ENCODE measurements around the gene ZFTA.

Gene ZFTA

DNA sequence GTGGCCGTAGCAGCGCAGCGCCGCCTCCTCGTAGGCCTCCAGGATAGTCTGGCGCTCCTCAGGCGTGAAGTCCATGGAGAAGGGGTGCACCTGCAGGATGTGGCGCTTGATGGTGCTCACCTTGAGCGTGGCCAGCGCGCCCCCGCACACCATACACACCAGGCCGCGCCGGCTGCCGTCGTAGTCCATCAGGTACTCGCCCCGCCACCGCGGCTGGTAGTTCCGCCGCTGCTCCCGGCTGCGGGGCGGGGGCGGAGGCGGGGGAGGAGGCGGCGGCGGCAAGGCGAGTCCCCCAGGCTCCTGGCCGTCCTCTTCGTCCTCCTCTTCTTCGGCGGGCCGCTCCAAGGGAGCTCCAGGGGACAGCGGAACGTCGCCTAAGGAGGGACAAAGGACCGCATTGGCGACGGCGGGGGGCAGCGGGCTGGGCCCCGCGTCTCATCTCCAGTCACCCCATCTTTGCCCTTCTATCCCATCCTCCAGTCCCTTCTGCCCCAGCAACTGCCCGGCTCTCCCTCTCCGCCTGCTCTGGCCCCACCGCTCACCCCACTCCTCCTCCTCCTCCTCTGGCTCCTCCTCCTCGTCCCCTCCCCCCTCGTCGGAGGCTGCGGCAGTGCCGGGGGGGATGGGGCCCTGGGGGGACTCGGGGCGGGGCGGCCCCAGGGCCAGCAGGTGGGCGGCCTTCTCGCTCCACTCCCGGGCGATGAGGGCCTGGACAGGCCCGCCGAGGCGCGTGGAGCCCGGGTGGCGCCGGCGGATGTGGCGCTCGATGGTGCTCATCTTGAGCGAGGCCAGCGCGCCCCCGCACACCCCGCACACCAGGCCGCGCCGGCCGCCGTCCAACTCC lies 4.9 kb downstream of the ZFTA start:
- TF ChIP-seq CREB1 (IDR thresholded peaks at IDR 0.05; ENCODE audit: low read depth) (no peak), NFIC (IDR thresholded peaks at IDR 0.05) (no peak), TAF1 (IDR thresholded peaks at IDR 0.05; ENCODE audit: low read depth) (no peak), CEBPB (IDR thresholded peaks at IDR 0.05) (no peak), EP300 (IDR thresholded peaks at IDR 0.05; ENCODE audit: borderline replicate concordance) (no peak), EGR1 (IDR thresholded peaks at IDR 0.05) (no peak), FOXM1 (IDR thresholded peaks at IDR 0.05; ENCODE audit: borderline replicate concordance, low read depth) (no peak), RAD21 (IDR thresholded peaks at IDR 0.05; ENCODE audit: low read depth) (no peak), YY1 (IDR thresholded peaks at IDR 0.05; ENCODE audit: low read depth) (no peak), TEAD4 (IDR thresholded peaks at IDR 0.05) (no peak), TCF12 (IDR thresholded peaks at IDR 0.05; ENCODE audit: low read depth) (no peak), ZBTB7A (IDR thresholded peaks at IDR 0.05; ENCODE audit: low read depth) (no peak)
- TF ChIP-seq, protein P1, sequence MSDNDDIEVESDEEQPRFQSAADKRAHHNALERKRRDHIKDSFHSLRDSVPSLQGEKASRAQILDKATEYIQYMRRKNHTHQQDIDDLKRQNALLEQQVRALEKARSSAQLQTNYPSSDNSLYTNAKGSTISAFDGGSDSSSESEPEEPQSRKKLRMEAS (IDR thresholded peaks at IDR 0.05) = no peak
- TF ChIP-seq, protein P2, sequence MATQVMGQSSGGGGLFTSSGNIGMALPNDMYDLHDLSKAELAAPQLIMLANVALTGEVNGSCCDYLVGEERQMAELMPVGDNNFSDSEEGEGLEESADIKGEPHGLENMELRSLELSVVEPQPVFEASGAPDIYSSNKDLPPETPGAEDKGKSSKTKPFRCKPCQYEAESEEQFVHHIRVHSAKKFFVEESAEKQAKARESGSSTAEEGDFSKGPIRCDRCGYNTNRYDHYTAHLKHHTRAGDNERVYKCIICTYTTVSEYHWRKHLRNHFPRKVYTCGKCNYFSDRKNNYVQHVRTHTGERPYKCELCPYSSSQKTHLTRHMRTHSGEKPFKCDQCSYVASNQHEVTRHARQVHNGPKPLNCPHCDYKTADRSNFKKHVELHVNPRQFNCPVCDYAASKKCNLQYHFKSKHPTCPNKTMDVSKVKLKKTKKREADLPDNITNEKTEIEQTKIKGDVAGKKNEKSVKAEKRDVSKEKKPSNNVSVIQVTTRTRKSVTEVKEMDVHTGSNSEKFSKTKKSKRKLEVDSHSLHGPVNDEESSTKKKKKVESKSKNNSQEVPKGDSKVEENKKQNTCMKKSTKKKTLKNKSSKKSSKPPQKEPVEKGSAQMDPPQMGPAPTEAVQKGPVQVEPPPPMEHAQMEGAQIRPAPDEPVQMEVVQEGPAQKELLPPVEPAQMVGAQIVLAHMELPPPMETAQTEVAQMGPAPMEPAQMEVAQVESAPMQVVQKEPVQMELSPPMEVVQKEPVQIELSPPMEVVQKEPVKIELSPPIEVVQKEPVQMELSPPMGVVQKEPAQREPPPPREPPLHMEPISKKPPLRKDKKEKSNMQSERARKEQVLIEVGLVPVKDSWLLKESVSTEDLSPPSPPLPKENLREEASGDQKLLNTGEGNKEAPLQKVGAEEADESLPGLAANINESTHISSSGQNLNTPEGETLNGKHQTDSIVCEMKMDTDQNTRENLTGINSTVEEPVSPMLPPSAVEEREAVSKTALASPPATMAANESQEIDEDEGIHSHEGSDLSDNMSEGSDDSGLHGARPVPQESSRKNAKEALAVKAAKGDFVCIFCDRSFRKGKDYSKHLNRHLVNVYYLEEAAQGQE (IDR thresholded peaks at IDR 0.05; ENCODE audit: low read depth) = no peak
- TF ChIP-seq, protein P3, sequence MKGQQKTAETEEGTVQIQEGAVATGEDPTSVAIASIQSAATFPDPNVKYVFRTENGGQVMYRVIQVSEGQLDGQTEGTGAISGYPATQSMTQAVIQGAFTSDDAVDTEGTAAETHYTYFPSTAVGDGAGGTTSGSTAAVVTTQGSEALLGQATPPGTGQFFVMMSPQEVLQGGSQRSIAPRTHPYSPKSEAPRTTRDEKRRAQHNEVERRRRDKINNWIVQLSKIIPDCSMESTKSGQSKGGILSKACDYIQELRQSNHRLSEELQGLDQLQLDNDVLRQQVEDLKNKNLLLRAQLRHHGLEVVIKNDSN (IDR thresholded peaks at IDR 0.05) = no peak

DNA sequence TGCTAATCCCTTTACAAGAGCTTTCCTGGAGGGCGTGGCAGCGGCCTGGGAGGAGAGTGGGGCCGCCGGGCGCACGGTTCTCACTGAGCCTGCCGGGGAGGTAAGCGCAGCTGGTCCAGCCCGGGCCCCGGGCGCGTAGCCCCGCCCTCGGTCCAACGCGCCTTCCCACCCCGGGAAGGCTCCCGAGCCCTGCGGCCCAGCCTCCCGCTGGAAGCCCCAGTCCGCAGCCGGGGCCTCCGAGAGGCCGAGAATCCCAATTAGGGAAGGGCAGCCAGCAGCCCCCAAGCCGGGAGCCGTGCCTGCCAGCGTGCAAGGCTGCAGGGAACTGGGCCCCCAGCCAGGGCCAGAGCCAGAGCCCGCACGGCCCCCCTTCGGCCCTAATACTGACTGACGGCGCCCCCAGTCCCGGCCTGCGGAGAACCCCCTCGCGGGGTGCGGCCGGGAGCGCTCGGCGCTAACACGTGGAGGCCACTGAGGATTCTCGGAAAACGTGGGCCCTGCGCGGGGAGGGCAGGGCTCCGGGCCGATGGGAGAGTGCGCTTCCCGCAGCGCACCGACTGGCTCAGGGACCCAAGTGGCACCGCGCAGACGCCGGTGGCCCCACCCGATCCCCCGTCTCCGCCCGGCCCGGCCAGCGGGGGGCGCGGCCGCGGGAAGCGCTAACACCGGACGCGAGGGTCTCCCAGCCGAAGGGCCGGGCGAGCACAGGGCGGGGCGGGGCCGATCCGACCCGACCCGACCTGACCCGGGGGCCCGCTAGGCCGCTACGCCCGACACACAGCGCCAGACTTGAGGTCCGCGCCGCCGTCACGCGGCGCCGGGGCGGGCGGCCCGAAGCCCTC lies 5.7 kb downstream of the ZFTA start:
- TF ChIP-seq ZBTB7A (IDR thresholded peaks at IDR 0.05; ENCODE audit: low read depth) (no peak), YY1 (IDR thresholded peaks at IDR 0.05; ENCODE audit: low read depth) (no peak), TEAD4 (IDR thresholded peaks at IDR 0.05) (no peak), NFIC (IDR thresholded peaks at IDR 0.05) (no peak), CEBPB (IDR thresholded peaks at IDR 0.05) (no peak), TAF1 (IDR thresholded peaks at IDR 0.05; ENCODE audit: low read depth) (no peak), TCF12 (IDR thresholded peaks at IDR 0.05; ENCODE audit: low read depth) (no peak)
- TF ChIP-seq, protein P2 (IDR thresholded peaks at IDR 0.05; ENCODE audit: low read depth) = no peak
- TF ChIP-seq, protein P1 (IDR thresholded peaks at IDR 0.05) = no peak
- TF ChIP-seq, protein P3 (IDR thresholded peaks at IDR 0.05) = no peak

DNA sequence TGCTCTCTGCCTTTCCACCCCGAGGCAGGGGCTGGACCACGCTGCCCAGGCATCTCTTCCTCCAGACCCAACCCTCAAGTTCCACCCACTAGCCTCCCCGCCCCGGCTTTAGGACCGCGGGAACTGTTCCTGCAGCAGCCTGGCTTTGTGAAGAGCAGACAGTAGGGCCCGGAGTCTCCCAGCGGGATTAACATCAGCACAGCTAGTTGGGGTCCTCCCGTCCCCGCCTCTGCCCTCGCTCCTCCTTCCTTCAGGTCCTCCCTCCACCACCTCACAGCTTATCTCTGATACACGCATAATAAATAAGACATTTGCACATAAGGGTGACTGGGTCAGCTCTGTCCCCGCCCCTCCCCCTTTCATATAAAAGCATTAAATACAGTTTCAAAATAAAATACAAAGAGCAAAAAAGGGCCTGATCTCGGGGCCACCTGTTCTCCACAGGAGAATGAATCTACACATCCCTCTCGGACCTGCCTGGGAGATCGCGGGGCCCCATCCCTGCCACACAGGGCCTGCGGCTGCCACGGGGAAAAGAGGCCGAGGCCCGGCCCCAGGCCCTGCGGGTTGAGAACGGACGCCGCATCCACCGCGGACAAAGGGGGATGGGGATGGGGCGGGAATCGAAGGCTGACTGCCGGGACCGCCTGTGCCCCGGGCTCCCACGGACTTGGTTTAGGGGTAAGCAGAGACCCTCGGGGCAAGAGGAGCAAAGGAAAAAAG lies 6.5 kb downstream of the ZFTA start:
- no peak for TF ChIP-seq EP300 (IDR thresholded peaks at IDR 0.05; ENCODE audit: borderline replicate concordance)
- TF ChIP-seq, protein P2 (IDR thresholded peaks at IDR 0.05; ENCODE audit: low read depth) = no peak
- TF ChIP-seq NFIC (IDR thresholded peaks at IDR 0.05) = no peak
- TF ChIP-seq, protein P3 (IDR thresholded peaks at IDR 0.05) = no peak
- TF ChIP-seq FOXM1 (IDR thresholded peaks at IDR 0.05; ENCODE audit: borderline replicate concordance, low read depth) = no peak
- TF ChIP-seq CEBPB (IDR thresholded peaks at IDR 0.05) = no peak
- TF ChIP-seq ZBTB7A (IDR thresholded peaks at IDR 0.05; ENCODE audit: low read depth) = no peak
- no peak for TF ChIP-seq TEAD4 (IDR thresholded peaks at IDR 0.05)
- no peak for TF ChIP-seq YY1 (IDR thresholded peaks at IDR 0.05; ENCODE audit: low read depth)
- TF ChIP-seq EGR1 (IDR thresholded peaks at IDR 0.05) = no peak
- no peak for TF ChIP-seq TAF1 (IDR thresholded peaks at IDR 0.05; ENCODE audit: low read depth)
- TF ChIP-seq RAD21 (IDR thresholded peaks at IDR 0.05; ENCODE audit: low read depth) = no peak
- TF ChIP-seq CREB1 (IDR thresholded peaks at IDR 0.05; ENCODE audit: low read depth) = no peak
- TF ChIP-seq TCF12 (IDR thresholded peaks at IDR 0.05; ENCODE audit: low read depth) = no peak
- TF ChIP-seq, protein P1 (IDR thresholded peaks at IDR 0.05) = no peak

Data from Ishikawa (cell line).